ENCODE results near the gene RARRES1.
A peak's percentile ranks its signal among the peaks of the same experiment; 100 is the strongest.

Gene RARRES1

DNA sequence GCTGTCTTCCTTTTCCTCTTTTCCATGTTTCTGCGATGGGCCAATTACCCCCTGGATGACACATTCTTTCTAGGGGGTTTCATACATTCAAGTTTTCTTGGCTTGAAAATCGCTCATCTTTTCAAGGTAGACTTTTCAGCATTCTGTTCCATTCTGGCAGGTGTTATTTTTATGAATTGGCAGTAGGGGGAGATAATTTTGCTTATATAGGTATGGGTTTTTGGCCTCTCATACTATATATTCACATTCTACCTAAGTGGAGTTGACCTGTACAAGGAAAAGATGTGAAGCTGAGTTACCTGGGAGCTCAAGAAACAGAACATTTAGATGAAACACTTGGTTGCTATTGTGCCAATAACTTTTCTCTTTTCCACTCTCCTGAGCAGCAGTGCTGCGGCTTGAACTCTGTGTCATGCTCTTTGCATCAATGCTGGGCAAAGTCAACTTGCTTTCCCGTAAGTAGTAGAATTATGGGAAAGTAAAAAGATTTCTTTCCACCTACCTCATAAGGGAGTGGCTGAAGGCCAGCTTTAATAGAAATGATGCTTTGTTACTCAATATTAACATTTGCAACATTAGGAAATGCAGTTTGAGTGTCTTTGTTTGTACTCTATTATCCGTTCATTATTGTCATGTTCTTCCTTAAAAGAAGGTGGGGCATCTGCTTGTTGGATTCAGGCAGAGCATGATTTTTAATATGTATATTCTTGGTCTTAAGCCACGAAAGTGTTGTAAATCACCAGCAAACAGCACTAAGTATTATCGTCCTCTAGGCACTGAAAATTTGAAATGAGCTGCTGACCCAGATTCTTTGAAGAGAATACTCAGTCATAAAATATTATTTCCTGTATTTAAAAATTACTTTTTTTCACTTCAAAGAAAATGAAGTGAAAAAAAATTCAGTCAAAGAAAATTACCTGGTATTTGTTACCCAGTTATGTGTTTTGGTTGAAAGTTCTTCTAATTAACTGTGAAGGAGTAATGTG lies 41.9 kb upstream of the RARRES1 start:
- Histone ChIP-seq H3K4me1 (ENCODE audit: control insufficient read depth in 2 of 2, insufficient read depth in 2 of 2, low read length in 2 of 2) (peaks cover 8 to 16% of the 10 kb centered on the region in 2 donors), H3K27me3 (ENCODE audit: control insufficient read depth in 2 of 2, insufficient read depth in 2 of 2, low read length in 2 of 2) (no peaks in the 10 kb centered on the region), H3K9ac (ENCODE audit: low read depth in 1 of 2, low read length in 2 of 2) (no peak overlapping the region), H3K36me3 (ENCODE audit: control insufficient read depth in 2 of 2, insufficient read depth in 2 of 2, low read length in 2 of 2) (no peaks in the 10 kb centered on the region), H3K4me3 (ENCODE audit: low read length in 2 of 2) (no peak overlapping the region), H3K27ac (ENCODE audit: low read depth in 2 of 2, low read length in 2 of 2) (no peak overlapping the region), H3K9me3 (ENCODE audit: control insufficient read depth in 2 of 2, low read length in 2 of 2) (no peaks in the 10 kb centered on the region)

DNA sequence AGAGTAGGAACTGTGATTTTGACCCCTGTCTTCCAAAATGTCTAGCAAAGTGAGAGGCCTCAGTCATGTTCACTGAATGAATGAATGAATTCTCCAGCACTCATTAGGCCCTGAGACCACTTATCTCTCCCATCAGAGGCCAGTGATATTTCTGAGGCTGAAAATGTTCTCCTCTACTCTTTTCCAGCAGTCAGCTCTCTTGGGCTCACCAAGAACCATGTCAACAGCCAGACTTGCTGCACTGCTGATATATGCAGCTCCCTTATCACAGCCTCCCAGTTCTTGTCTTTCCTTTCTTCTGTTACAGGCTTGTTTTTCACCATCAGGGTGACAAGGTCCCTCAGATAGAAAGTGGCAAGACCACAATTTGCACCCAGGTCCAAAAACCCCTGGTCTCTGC lies 40.9 kb upstream of the RARRES1 start:
- Histone ChIP-seq H3K4me3 (ENCODE audit: low read length in 2 of 2) (no peak overlapping the region), H3K27me3 (ENCODE audit: control insufficient read depth in 2 of 2, insufficient read depth in 2 of 2, low read length in 2 of 2) (no peaks in the 10 kb centered on the region), H3K9me3 (ENCODE audit: control insufficient read depth in 2 of 2, low read length in 2 of 2) (no peaks in the 10 kb centered on the region), H3K9ac (ENCODE audit: low read depth in 1 of 2, low read length in 2 of 2) (no peak overlapping the region), H3K4me1 (ENCODE audit: control insufficient read depth in 2 of 2, insufficient read depth in 2 of 2, low read length in 2 of 2) (peaks cover 14 to 24% of the 10 kb centered on the region in 2 donors), H3K36me3 (ENCODE audit: control insufficient read depth in 2 of 2, insufficient read depth in 2 of 2, low read length in 2 of 2) (no peaks in the 10 kb centered on the region), H3K27ac (ENCODE audit: low read depth in 2 of 2, low read length in 2 of 2) (no peak overlapping the region)

DNA sequence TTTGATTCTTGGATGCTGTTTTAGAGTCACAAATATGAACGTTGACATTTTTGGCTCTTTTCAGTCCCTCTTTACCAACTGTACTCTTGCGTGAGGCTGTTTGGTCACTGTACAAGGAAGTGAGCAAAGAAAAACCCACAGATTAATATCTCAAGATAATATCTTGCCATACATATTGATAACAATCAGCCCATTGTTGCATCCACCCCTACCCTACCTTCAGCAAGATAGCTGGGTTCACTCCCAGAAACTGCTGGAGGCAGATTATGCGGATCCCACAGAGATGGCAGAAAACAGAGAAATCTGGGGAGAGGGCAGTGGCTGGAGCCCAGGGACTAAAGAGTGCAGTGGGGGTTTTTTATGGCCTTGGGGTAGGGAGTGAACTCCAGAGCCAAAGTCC lies 39.7 kb upstream of the RARRES1 start:
- no peaks in the 10 kb centered on the region for H3K27me3 ChIP-seq (ENCODE audit: control insufficient read depth in 2 of 2, insufficient read depth in 2 of 2, low read length in 2 of 2)
- no peak overlapping the region for H3K9ac ChIP-seq (ENCODE audit: low read depth in 1 of 2, low read length in 2 of 2)
- H3K36me3 ChIP-seq (ENCODE audit: control insufficient read depth in 2 of 2, insufficient read depth in 2 of 2, low read length in 2 of 2): no peaks in the 10 kb centered on the region
- no peak overlapping the region for H3K4me3 ChIP-seq (ENCODE audit: low read length in 2 of 2)
- peaks cover 14 to 22% of the 10 kb centered on the region in 2 donors for H3K4me1 ChIP-seq (ENCODE audit: control insufficient read depth in 2 of 2, insufficient read depth in 2 of 2, low read length in 2 of 2)
- H3K27ac ChIP-seq (ENCODE audit: low read depth in 2 of 2, low read length in 2 of 2): no peak overlapping the region
- H3K9me3 ChIP-seq (ENCODE audit: control insufficient read depth in 2 of 2, low read length in 2 of 2): no peaks in the 10 kb centered on the region

DNA sequence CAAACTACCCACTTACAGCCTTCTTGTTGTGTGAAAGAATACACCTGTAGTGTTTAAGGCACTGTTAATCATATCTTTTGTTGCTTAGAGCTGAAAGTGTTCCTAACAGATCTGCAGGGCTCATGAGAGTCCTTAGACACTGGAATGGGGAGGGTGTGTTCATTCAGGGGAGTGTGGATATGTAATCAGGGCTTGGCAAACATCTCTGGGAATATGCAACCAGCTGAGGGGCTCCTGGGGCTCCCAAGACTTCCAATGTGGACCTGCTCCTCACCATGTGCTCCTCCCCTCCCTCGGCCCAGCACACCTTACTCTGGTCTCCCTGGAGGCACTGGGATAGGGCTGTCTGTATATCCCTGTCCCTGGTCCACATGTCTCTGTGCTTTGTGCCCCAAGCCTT lies 39.3 kb upstream of the RARRES1 start:
- Histone ChIP-seq H3K4me1 (ENCODE audit: control insufficient read depth in 2 of 2, insufficient read depth in 2 of 2, low read length in 2 of 2) (peaks cover 14 to 22% of the 10 kb centered on the region in 2 donors), H3K27ac (ENCODE audit: low read depth in 2 of 2, low read length in 2 of 2) (no peak overlapping the region), H3K36me3 (ENCODE audit: control insufficient read depth in 2 of 2, insufficient read depth in 2 of 2, low read length in 2 of 2) (no peaks in the 10 kb centered on the region), H3K27me3 (ENCODE audit: control insufficient read depth in 2 of 2, insufficient read depth in 2 of 2, low read length in 2 of 2) (no peaks in the 10 kb centered on the region), H3K9me3 (ENCODE audit: control insufficient read depth in 2 of 2, low read length in 2 of 2) (no peaks in the 10 kb centered on the region), H3K9ac (ENCODE audit: low read depth in 1 of 2, low read length in 2 of 2) (no peak overlapping the region), H3K4me3 (ENCODE audit: low read length in 2 of 2) (no peak overlapping the region)

DNA sequence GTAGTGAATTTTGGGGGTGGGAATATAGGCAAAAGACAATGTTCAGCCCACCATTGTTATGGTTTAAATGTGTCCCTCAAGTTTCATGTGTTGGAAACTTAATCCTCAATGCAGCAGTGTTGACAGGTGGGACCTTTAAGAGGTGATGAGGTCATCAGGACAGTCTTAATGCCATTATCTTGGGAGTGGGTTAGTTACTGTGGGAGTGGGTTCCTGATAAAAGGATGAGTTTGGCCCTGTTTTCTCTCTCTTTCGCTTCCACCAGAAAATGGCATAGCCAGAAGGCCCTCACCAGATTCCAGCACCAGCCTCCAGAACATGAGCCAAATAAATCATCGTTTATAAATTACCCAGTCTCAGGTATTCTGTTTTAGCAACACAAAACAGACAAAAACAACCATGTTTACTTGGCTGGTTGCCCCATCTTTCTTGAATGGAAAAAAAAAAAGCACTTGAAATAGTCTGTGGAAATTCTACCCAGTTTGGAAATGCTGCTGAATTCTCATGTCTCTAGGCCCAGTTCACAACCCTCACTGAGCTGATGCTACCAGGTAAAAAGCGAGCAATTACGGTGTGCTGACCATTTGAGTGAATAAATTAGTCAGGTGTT lies 38.6 kb upstream of the RARRES1 start:
- H3K4me1 ChIP-seq (ENCODE audit: control insufficient read depth in 2 of 2, insufficient read depth in 2 of 2, low read length in 2 of 2): peaks cover 14 to 22% of the 10 kb centered on the region in 2 donors
- no peaks in the 10 kb centered on the region for H3K27me3 ChIP-seq (ENCODE audit: control insufficient read depth in 2 of 2, insufficient read depth in 2 of 2, low read length in 2 of 2)
- no peak overlapping the region for H3K4me3 ChIP-seq (ENCODE audit: low read length in 2 of 2)
- H3K9ac ChIP-seq (ENCODE audit: low read depth in 1 of 2, low read length in 2 of 2): no peak overlapping the region
- no peak overlapping the region for H3K27ac ChIP-seq (ENCODE audit: low read depth in 2 of 2, low read length in 2 of 2)
- H3K9me3 ChIP-seq (ENCODE audit: control insufficient read depth in 2 of 2, low read length in 2 of 2): no peaks in the 10 kb centered on the region
- H3K36me3 ChIP-seq (ENCODE audit: control insufficient read depth in 2 of 2, insufficient read depth in 2 of 2, low read length in 2 of 2): no peaks in the 10 kb centered on the region

DNA sequence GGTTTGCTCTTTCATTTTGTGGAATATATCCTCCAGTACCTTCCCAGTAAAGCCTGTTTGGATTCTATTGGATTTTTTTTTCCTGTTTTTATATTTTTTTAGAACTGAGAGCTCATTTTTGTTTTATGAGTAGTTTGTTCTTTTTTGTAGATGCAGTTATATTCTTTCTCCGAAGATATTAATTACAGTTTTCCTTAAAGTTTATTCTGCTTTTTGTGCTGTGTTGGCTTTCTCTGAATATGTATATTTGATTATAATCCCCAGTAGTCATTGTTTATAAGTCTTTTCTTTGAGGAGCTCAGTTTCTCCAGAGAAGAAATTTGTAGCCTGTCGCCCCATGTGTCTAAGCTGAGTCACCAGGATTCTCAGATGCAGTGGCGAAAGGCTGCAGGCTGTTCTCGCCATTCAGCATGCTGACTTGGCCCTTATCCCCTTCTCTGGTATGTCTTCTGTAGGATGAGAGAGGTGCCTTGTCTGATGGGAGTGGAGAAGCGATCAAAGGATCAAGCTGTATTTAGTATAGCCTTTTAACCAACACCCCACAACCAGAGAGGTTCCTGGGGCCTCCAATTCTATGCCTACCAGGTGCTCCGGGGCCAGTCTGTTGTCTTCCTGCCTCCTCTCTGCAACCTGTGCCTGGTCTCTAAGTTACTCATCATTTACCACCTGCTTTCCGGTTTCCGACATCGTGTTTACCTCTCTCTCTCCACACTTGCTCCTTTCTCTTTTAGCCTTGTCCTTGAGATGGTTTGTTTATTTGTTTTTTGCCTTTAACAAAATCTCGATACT lies 37.9 kb upstream of the RARRES1 start:
- no peak overlapping the region for H3K9ac ChIP-seq (ENCODE audit: low read depth in 1 of 2, low read length in 2 of 2)
- peaks cover 14 to 22% of the 10 kb centered on the region in 2 donors for H3K4me1 ChIP-seq (ENCODE audit: control insufficient read depth in 2 of 2, insufficient read depth in 2 of 2, low read length in 2 of 2)
- H3K9me3 ChIP-seq (ENCODE audit: control insufficient read depth in 2 of 2, low read length in 2 of 2): no peaks in the 10 kb centered on the region
- H3K27ac ChIP-seq (ENCODE audit: low read depth in 2 of 2, low read length in 2 of 2): peak overlapping the region in 1 of 2 donors; percentile 44
- no peak overlapping the region for H3K4me3 ChIP-seq (ENCODE audit: low read length in 2 of 2)
- no peaks in the 10 kb centered on the region for H3K36me3 ChIP-seq (ENCODE audit: control insufficient read depth in 2 of 2, insufficient read depth in 2 of 2, low read length in 2 of 2)
- H3K27me3 ChIP-seq (ENCODE audit: control insufficient read depth in 2 of 2, insufficient read depth in 2 of 2, low read length in 2 of 2): no peaks in the 10 kb centered on the region

DNA sequence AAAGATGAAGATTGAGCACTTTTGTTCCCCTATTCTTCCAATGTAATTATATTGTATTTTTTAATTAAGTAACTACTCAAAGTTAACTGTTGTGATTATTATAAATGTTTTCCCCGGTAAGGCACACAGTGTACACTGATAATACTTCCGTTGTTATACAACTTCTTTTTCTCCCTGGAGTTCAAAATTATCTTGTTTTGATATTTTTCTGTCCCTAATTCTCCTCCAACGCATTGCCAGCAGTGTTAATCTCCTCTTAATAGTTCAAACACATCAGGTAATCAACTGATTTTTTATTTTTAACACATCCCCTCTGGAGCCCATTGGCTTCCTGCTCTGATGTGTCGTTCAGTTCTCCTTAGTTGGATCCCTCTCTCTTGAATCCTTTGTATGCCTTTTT lies 37.3 kb upstream of the RARRES1 start:
- Histone ChIP-seq H3K4me3 (ENCODE audit: low read length in 2 of 2) (no peak overlapping the region), H3K4me1 (ENCODE audit: control insufficient read depth in 2 of 2, insufficient read depth in 2 of 2, low read length in 2 of 2) (peaks cover 14 to 22% of the 10 kb centered on the region in 2 donors), H3K9me3 (ENCODE audit: control insufficient read depth in 2 of 2, low read length in 2 of 2) (no peaks in the 10 kb centered on the region), H3K27ac (ENCODE audit: low read depth in 2 of 2, low read length in 2 of 2) (peak overlapping the region in 1 of 2 donors; percentile 44), H3K27me3 (ENCODE audit: control insufficient read depth in 2 of 2, insufficient read depth in 2 of 2, low read length in 2 of 2) (no peaks in the 10 kb centered on the region), H3K9ac (ENCODE audit: low read depth in 1 of 2, low read length in 2 of 2) (no peak overlapping the region), H3K36me3 (ENCODE audit: control insufficient read depth in 2 of 2, insufficient read depth in 2 of 2, low read length in 2 of 2) (no peaks in the 10 kb centered on the region)

DNA sequence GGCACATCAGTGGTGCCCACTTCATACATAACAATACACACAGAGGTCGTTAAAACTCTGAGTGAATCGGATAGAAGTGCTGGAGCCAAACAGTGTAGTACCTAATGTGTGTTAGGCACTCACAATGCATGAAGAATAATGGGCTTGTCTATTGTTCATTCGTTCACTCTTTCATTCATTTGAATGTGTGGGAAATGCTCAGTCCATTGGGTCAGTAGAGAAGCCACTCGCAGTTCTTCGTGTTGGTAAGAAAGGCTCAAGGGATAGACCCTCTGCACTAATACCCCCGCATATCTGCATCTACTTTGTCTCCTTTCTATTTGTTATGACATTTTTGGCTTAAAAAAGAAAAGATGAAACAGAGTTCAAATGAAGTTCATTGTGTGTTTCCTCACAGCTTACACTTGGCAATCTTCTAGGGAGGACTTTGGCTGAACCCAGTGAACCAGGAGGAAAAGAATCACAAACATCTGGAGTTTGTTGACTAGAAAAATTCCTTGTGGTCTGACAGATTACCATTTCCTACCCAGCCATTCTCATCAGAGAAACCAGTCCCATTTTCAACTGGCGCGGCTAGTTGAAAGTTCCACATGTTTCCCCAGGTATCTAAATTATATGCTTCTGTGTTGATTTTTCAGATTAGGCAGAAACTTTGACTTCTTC lies 36.8 kb upstream of the RARRES1 start:
- H3K27ac ChIP-seq (ENCODE audit: low read depth in 2 of 2, low read length in 2 of 2): peak overlapping the region; percentile 32 to 44
- H3K9ac ChIP-seq (ENCODE audit: low read depth in 1 of 2, low read length in 2 of 2): no peak overlapping the region
- H3K4me3 ChIP-seq (ENCODE audit: low read length in 2 of 2): peak overlapping the region in 1 of 2 donors; percentile 2
- H3K4me1 ChIP-seq (ENCODE audit: control insufficient read depth in 2 of 2, insufficient read depth in 2 of 2, low read length in 2 of 2): peaks cover 14 to 19% of the 10 kb centered on the region in 2 donors
- H3K36me3 ChIP-seq (ENCODE audit: control insufficient read depth in 2 of 2, insufficient read depth in 2 of 2, low read length in 2 of 2): no peaks in the 10 kb centered on the region
- H3K27me3 ChIP-seq (ENCODE audit: control insufficient read depth in 2 of 2, insufficient read depth in 2 of 2, low read length in 2 of 2): no peaks in the 10 kb centered on the region
- H3K9me3 ChIP-seq (ENCODE audit: control insufficient read depth in 2 of 2, low read length in 2 of 2): no peaks in the 10 kb centered on the region

DNA sequence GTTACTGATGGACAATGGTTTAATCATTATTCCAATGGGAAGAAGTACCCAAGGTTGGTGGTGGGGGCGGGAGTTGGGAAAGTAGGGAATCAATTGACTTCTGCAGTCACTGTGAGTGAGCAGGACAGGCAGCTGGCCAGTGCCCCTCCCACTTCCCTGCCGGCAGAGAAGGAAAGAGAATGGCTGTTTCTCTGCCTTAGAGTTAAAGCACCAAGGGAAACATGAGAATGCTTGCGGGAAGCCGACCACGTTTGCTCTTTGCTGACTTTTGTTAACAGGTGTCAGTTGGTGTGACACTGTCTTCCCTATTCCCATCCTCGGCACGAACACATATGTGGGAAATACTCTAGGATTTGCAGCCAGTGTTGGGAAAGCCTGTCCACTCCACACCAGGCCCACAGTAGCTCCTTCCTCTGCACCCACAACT lies 36.1 kb upstream of the RARRES1 start:
- H3K9me3 ChIP-seq (ENCODE audit: control insufficient read depth in 2 of 2, low read length in 2 of 2): no peaks in the 10 kb centered on the region
- H3K27me3 ChIP-seq (ENCODE audit: control insufficient read depth in 2 of 2, insufficient read depth in 2 of 2, low read length in 2 of 2): no peaks in the 10 kb centered on the region
- H3K4me3 ChIP-seq (ENCODE audit: low read length in 2 of 2): no peak overlapping the region
- peaks cover 14 to 18% of the 10 kb centered on the region in 2 donors for H3K4me1 ChIP-seq (ENCODE audit: control insufficient read depth in 2 of 2, insufficient read depth in 2 of 2, low read length in 2 of 2)
- H3K9ac ChIP-seq (ENCODE audit: low read depth in 1 of 2, low read length in 2 of 2): no peak overlapping the region
- no peaks in the 10 kb centered on the region for H3K36me3 ChIP-seq (ENCODE audit: control insufficient read depth in 2 of 2, insufficient read depth in 2 of 2, low read length in 2 of 2)
- peak overlapping the region; percentile 11 to 32 for H3K27ac ChIP-seq (ENCODE audit: low read depth in 2 of 2, low read length in 2 of 2)
